Heart left ventricle (tissue), 13 donors: ENCODE data around the gene KIR2DL1.

Experiments
- CTCF ChIP-seq, 12 donors: fragments of 200-600 bp; sonication (generic) in 4 of 12; IDR thresholded peaks; one replicate each; pipeline versions ENCODE4 v1.5.0 to v1.8.0; 2018 to 2022; ENCODE audit warnings: antibody characterized with exemption in 12 of 12, mild to moderate bottlenecking in 5 of 12
- POLR2A ChIP-seq, 2 donors: fragments of 450-650 bp; IDR thresholded peaks; one replicate each; pipeline ENCODE4 v1.6.1; 2017; ENCODE audit warnings: antibody characterized with exemption in 2 of 2, mild to moderate bottlenecking in 2 of 2, moderate library complexity in 2 of 2
- donor health status: ischemic (EF 13 %, LVEDD 7.1; RV severe dilation, severe dysfunction).
- donor health status: DM: no; HTN: yes; CAD: no.
- donor health status: DM: no; HTN: no; CAD: no.
- donor health status: ischemic (EF 25% LVEDD 6.9; RV normal size, moderate dysfunction).
- donor health status: ischemic (EF 25% LVEDD 5.7; RV mildly dilated, moderate dysfunction).
- donor health status: ischemic (EF 35%, LVEDD 5.7; RV mildly dilated, moderate dysfunction).
- donor health status: nonischemic (EF 11% LVEDD 7.7; RV severe dilation, severe dysfunction).
- donor health status: DM: yes; HTN: yes; CAD: no.
- donor health status: PGD.
- donor health status: ischemic (EF 29% LVEDD 5.4; RV normal size, mild dysfunction).
- donor health status: nonischemic (EF 23%, LVEDD 6.1; RV moderate dilation, normal function).

GRCh38 chr19:54738715-54739114 is 30.9 kb upstream of the KIR2DL1 start:
- TF ChIP-seq CTCF (IDR thresholded peaks at IDR 0.05) (no peak), POLR2A (IDR thresholded peaks at IDR 0.05) (no peak)
